ENCODE data around the gene CSGALNACT2.

Gene CSGALNACT2

DNA sequence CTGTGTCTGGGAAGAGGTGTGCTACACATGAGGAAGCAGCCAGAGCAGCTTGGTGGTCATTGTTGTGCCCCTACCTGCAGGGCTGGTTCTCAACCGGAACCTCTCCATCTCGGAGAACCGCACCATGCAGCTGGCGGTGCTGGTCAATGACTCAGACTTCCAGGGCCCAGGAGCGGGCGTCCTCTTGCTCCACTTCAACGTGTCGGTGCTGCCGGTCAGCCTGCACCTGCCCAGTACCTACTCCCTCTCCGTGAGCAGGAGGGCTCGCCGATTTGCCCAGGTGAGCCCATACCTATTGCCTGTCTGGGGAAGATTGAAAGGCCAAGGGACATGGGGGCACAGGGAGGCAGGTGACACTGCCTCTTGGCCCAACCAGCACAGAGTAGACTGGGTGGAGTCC is 29.3 kb upstream of the CSGALNACT2 start:
- FAIRE-seq, result no peak
- no peak for DNase-seq (ENCODE audit: insufficient read length, low spot score)
- TF ChIP-seq, protein P1, sequence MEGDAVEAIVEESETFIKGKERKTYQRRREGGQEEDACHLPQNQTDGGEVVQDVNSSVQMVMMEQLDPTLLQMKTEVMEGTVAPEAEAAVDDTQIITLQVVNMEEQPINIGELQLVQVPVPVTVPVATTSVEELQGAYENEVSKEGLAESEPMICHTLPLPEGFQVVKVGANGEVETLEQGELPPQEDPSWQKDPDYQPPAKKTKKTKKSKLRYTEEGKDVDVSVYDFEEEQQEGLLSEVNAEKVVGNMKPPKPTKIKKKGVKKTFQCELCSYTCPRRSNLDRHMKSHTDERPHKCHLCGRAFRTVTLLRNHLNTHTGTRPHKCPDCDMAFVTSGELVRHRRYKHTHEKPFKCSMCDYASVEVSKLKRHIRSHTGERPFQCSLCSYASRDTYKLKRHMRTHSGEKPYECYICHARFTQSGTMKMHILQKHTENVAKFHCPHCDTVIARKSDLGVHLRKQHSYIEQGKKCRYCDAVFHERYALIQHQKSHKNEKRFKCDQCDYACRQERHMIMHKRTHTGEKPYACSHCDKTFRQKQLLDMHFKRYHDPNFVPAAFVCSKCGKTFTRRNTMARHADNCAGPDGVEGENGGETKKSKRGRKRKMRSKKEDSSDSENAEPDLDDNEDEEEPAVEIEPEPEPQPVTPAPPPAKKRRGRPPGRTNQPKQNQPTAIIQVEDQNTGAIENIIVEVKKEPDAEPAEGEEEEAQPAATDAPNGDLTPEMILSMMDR (IDR thresholded peaks at IDR 0.05; ENCODE audit: insufficient read depth, missing control alignments), result no peak

DNA sequence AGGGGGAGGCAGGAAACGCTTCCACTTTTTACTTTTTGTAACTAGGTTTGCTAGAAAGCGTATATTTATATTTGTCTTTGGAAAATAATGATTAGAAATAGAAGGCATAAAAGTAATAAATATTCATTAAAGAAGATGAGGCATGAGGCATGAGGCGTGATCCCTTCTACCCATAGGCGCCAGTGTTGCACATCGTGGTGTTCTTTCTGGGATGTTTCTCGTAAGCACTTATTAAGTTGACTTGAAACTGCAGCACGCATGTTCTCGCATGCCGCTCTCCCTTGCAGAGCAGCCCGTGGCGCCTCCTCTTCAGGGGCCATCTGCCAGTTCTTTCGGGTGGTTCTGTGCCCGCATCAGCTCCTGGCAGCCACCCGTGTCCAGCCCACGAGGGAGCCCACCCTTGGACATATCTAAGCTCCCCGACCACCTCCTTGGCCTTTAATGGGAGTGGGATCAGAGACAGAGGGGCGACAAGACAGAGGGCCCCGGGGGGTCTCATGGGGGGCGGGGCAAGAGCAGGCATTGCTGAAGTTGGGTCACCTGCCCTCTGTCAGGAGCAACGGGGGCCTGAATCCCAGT is 28.5 kb upstream of the CSGALNACT2 start:
- DNase-seq (ENCODE audit: insufficient read length, low spot score) (no peak), FAIRE-seq (no peak)
- TF ChIP-seq, protein P1 (IDR thresholded peaks at IDR 0.05; ENCODE audit: insufficient read depth, missing control alignments), result no peak

- FAIRE-seq (no peak), DNase-seq (ENCODE audit: insufficient read length, low spot score) (no peak)
- TF ChIP-seq, protein P1 (IDR thresholded peaks at IDR 0.05; ENCODE audit: insufficient read depth, missing control alignments), result no peak
Observed at GRCh38 chr10:43110338-43111071, 27.7 kb upstream of the CSGALNACT2 start.

GRCh38 chr10:43111101-43111500 is 27.1 kb upstream of the CSGALNACT2 start:
- DNase-seq (ENCODE audit: insufficient read length, low spot score) (no peak), FAIRE-seq (no peak)
- TF ChIP-seq, protein P1 (IDR thresholded peaks at IDR 0.05; ENCODE audit: insufficient read depth, missing control alignments), result no peak

GRCh38 chr10:43111921-43112607 is 26.2 kb upstream of the CSGALNACT2 start:
- TF ChIP-seq, protein P1 (IDR thresholded peaks at IDR 0.05; ENCODE audit: insufficient read depth, missing control alignments), result no peak
- FAIRE-seq (no peak), DNase-seq (ENCODE audit: insufficient read length, low spot score) (no peak)

DNA sequence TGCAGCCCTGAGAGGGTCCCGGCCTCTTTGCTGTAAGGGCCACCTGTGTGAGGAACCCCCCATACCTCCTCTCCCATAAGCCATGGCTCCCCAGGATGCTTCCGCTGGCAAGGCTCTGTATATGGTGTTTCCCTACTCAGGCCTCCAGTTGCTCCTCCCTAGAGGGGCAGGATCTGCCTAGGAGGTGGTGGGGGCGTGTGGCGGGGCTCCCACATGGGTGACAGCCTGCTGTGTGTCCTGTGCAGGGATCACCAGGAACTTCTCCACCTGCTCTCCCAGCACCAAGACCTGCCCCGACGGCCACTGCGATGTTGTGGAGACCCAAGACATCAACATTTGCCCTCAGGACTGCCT is 25.7 kb upstream of the CSGALNACT2 start:
- no peak for FAIRE-seq
- no peak for DNase-seq (ENCODE audit: insufficient read length, low spot score)
- TF ChIP-seq, protein P1 (IDR thresholded peaks at IDR 0.05; ENCODE audit: insufficient read depth, missing control alignments), result no peak

Measured in D721Med (cell line).